ENCODE results near the gene GSS. TPM values are rescaled to one million over a fixed set of nuclear protein-coding genes. Genes with fewer than 3 reads are reported as not detected.

Gene GSS
- polyA plus RNA-seq (ENCODE audit: insufficient read length in 3 of 3), result 10 to 100 TPM; 57.9 to 59.5 (median 58.0) TPM
- long read RNA-seq, donor 1, transcript GSS-201 (13 exons, 1,919 nt), result major isoform, 10 of 21 reads
- long read RNA-seq, donor 1, partial matches to known transcripts, result 6 of 21 reads
- long read RNA-seq, donor 1, other reads (novel, unspliced or antisense), result 0 of 21 reads
- long read RNA-seq, donor 2, transcript GSS-201 (13 exons, 1,919 nt), result major isoform, 17 of 32 reads
- long read RNA-seq, donor 2, partial matches to known transcripts, result 12 of 32 reads
- long read RNA-seq, donor 2, other reads (novel, unspliced or antisense), result 0 of 32 reads
- long read RNA-seq, donor 3, transcript GSS-201 (13 exons, 1,919 nt), result major isoform, 14 of 36 reads
- long read RNA-seq, donor 3, partial matches to known transcripts, result 21 of 36 reads
- long read RNA-seq, donor 3, other reads (novel, unspliced or antisense), result 0 of 36 reads
- long read RNA-seq, donor 4, transcript GSS-201 (13 exons, 1,919 nt), result major isoform, 15 of 28 reads
- long read RNA-seq, donor 4, partial matches to known transcripts, result 11 of 28 reads
- long read RNA-seq, donor 4, other reads (novel, unspliced or antisense), result 0 of 28 reads
- long read RNA-seq, donor 5, result 0 reads
- long read RNA-seq, donor 6, transcript GSS-201 (13 exons, 1,919 nt), result major isoform, 11 of 17 reads
- long read RNA-seq, donor 6, partial matches to known transcripts, result 0 of 17 reads
- long read RNA-seq, donor 6, other reads (novel, unspliced or antisense), result 0 of 17 reads
- long read RNA-seq, donor 7, transcript GSS-201 (13 exons, 1,919 nt), result major isoform, 11 of 20 reads
- long read RNA-seq, donor 7, partial matches to known transcripts, result 7 of 20 reads
- long read RNA-seq, donor 7, other reads (novel, unspliced or antisense), result 0 of 20 reads
- long read RNA-seq, donor 8, partial matches to known transcripts, result 0 of 4 reads
- long read RNA-seq, donor 8, other reads (novel, unspliced or antisense), result 0 of 4 reads
- long read RNA-seq, donor 9, transcript GSS-201 (13 exons, 1,919 nt), result major isoform, 12 of 59 reads
- long read RNA-seq, donor 9, transcript GSS-214 (4 exons, 728 nt), result minor isoform, 5 of 59 reads
- long read RNA-seq, donor 9, partial matches to known transcripts, result 37 of 59 reads
- long read RNA-seq, donor 9, other reads (novel, unspliced or antisense), result 5 of 59 reads
- long read RNA-seq, donor 10, transcript GSS-201 (13 exons, 1,919 nt), result major isoform, 12 of 50 reads
- long read RNA-seq, donor 10, partial matches to known transcripts, result 35 of 50 reads
- long read RNA-seq, donor 10, other reads (novel, unspliced or antisense), result 0 of 50 reads
- long read RNA-seq, donor 11, transcript GSS-201 (13 exons, 1,919 nt), result major isoform, 5 of 13 reads
- long read RNA-seq, donor 11, partial matches to known transcripts, result 5 of 13 reads
- long read RNA-seq, donor 11, other reads (novel, unspliced or antisense), result 0 of 13 reads
- long read RNA-seq, donor 12, transcript GSS-201 (13 exons, 1,919 nt), result major isoform, 21 of 35 reads
- long read RNA-seq, donor 12, partial matches to known transcripts, result 11 of 35 reads
- long read RNA-seq, donor 12, other reads (novel, unspliced or antisense), result 0 of 35 reads
- long read RNA-seq, donor 13, transcript GSS-201 (13 exons, 1,919 nt), result major isoform, 6 of 9 reads
- long read RNA-seq, donor 13, partial matches to known transcripts, result 0 of 9 reads
- long read RNA-seq, donor 13, other reads (novel, unspliced or antisense), result 0 of 9 reads
- long read RNA-seq, donor 14, transcript GSS-201 (13 exons, 1,919 nt), result major isoform, 12 of 32 reads
- long read RNA-seq, donor 14, partial matches to known transcripts, result 16 of 32 reads
- long read RNA-seq, donor 14, other reads (novel, unspliced or antisense), result 0 of 32 reads
- long read RNA-seq, donor 15, transcript GSS-201 (13 exons, 1,919 nt), result major isoform, 13 of 41 reads
- long read RNA-seq, donor 15, partial matches to known transcripts, result 27 of 41 reads
- long read RNA-seq, donor 15, other reads (novel, unspliced or antisense), result 0 of 41 reads
- long read RNA-seq, donor 16, transcript GSS-201 (13 exons, 1,919 nt), result major isoform, 12 of 26 reads
- long read RNA-seq, donor 16, partial matches to known transcripts, result 13 of 26 reads
- long read RNA-seq, donor 16, other reads (novel, unspliced or antisense), result 0 of 26 reads

GRCh38 chr20:34955231-34956040, at the start of gene GSS, which contains the start of gene MYH7B:
Gene GSS (minus strand): TSS chr20:34955806. CDS start chr20:34951852, 3,954 bp downstream.
Gene MYH7B (plus strand): TSS chr20:34955868. CDS start chr20:34978006, 22,138 bp downstream.
- DNase-seq, result peak; percentile 96

GRCh38 chr20:35004749-35005462, 49.3 kb upstream of the GSS start:
- no peak for DNase-seq

DNA sequence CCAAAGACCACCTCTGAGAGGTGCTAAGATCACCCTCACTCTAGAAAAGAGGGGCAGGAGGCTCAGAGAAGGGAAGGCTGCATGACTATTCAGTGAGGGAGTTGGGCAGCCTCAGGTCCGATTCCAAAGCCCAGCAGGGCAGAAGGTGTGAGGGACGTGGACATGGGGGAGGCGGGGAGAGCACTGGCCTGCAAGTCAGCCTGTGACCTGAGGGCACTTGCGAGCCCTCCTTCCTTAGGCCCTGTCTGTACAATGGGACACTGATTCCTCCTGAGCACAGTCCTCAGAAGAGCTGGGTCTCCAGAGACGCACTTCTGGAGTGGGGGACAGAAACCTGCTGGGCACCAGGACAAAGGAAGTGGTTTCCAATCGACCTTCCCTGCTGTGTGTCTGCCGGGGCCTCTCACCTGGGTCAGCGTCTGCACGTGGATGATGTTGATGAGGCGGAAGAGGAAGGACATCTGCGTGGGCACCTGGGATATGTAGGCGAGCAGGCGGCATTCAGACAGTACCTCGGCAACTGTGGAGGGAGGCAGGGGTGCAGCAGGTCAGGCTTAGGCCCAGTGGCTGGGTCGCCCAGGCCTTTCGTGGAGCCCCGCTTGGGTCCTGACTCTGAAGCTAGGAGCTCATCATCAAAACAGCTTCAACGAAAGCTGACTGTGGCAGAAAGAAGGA, 48.6 kb upstream of the GSS start:
- DNase-seq, result no peak

DNA sequence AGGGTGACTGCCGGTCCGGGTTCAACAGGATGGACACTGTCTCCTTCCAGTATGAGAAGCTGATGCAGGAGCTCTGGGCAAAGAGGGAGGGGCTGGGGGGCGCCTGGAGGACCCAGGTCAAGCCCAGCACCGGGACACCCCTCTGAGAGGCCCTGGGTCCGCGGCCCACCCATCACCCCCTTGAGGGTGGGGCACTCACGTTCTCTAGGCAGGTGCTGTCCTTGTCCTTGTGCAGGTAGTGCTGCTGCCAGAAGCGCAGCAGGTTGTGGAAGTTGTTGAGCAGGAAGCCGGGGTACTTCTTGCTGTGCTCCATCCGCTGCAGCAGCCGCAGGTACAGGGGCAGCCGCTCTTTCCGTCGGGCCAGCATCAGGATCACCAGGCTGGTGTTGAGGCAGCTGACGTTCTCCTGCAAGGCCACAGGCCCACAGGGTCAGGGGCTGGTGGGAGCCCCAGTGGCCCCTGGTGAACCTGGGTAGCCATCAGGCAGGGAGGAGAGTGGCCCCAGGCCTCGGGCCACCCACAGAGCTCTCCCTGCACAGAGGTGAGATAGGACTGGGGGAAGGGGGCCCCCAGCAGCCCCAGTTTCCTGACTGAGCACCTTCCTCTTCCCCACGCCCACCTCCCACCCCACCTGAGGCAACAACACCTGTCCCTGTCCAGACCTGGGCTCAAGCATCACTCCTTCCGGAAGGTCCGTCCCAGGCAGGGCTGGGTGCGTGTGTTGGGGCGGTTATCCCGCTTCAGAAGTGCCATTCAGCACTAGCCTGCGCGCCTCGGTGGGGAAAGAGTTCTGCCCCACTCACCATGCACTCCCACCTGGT, 47.8 kb upstream of the GSS start:
- no peak for DNase-seq

GRCh38 chr20:35002426-35003210, 47.0 kb upstream of the GSS start:
- DNase-seq, result no peak

GRCh38 chr20:35001596-35002362, 46.2 kb upstream of the GSS start:
- DNase-seq, result no peak

GRCh38 chr20:35000922-35001595, 45.5 kb upstream of the GSS start:
- no peak for DNase-seq

DNA sequence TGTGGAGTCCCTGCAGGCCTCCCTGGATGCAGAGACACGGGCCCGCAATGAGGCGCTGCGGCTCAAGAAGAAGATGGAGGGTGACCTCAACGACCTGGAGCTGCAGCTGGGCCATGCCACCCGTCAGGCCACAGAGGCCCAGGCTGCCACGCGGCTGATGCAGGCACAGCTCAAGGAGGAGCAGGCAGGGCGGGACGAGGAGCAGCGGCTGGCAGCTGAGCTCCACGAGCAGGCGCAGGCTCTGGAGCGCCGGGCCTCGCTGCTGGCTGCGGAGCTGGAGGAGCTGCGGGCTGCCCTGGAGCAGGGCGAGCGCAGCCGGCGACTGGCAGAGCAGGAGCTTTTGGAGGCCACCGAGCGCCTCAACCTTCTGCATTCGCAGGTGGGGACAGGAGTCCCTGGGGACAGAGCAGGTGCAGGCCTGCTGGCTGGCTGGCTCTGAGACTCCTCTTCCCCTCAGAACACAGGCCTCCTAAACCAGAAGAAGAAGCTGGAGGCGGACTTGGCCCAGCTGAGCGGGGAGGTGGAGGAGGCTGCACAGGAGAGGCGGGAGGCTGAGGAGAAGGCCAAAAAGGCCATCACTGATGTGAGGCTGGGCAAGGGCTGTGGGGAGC, 44.8 kb upstream of the GSS start:
- no peak for DNase-seq

DNA sequence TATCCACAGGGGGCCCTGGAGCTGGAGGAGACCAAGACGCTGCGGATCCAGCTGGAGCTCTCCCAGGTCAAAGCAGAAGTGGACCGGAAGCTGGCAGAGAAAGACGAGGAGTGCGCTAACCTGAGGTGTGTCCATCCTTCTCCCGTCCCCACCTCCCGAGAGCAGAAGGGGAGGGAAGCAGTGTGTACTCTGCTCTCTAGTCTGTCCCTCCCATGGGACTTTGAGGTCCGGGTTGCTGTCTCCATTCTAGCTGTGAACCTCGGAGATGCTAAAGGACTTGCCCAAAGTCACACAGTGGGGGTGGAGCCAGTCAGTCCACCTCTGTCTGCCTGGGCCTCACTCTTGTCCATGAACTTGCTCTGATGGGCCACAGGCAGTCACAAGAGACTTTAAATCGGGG, 44.2 kb upstream of the GSS start:
- no peak for DNase-seq

- no peak for DNase-seq
Measured at GRCh38 chr20:34999021-34999451, 43.4 kb upstream of the GSS start.

DNA sequence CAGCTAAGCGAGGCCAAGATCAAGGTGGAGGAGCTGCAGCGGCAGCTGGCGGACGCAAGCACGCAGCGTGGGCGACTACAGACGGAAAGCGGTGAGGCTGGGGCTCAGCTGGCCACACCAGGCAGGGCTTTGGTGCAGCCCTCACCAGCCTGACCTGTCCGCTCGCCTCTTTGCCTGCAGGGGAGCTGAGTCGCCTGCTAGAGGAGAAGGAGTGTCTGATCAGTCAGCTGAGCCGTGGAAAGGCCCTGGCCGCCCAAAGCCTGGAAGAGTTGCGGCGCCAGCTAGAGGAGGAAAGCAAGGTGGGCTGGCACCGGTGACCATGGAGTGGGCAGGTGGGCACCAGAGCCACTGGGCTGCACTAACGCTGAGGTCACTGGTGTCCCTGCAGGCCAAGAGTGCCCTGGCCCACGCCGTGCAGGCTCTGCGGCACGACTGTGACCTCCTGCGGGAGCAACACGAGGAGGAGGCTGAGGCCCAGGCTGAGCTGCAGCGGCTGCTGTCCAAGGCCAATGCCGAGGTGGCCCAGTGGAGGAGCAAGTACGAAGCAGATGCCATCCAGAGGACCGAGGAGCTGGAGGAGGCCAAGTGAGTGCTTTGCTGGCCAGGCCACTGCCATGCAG, 42.8 kb upstream of the GSS start:
- DNase-seq, result no peak

DNA sequence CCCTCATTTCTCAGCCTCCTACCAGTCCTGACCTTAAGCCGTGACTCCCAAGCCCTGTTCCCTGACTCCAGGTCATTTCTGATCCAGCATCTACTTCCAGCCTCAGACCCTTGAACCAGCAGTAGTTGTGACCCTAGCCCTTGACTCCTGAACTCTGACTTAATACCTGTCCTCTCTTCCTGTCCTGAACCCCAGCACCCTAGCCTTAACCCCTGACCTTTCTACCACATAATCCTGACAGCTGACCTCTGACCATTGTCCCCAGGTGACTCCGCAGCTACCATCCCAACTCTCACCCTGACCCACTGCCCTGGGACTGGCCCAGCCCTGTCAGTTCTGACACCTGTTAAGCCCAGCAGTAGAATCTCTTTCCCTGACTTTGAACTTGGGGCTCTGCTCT, 42.2 kb upstream of the GSS start:
- no peak for DNase-seq

- peak; percentile 64 for DNase-seq
Measured at GRCh38 chr20:34997131-34997561, 41.5 kb upstream of the GSS start.
